H9 (cell line): ENCODE measurements around the gene P2RY12. TPM values are rescaled to one million over a fixed set of nuclear protein-coding genes. Genes with fewer than 3 reads are reported as not detected.

Experiments
- DNase-seq: peaks from one replicate; pipeline ENCODE4 v3.0.0-alpha.2; 2017
- H2AFZ ChIP-seq: one replicate; pipeline ENCODE4 v1.6.1; 2013; ENCODE audit warnings: mild to moderate bottlenecking, low read length, control low read depth, moderate library complexity
- H2AK5ac ChIP-seq: 2 replicates; pipeline ENCODE4 v1.6.1; 2013; ENCODE audit warnings: low read length, control low read depth, mixed read lengths; ENCODE audit not compliant: insufficient read length
- H2BK120ac ChIP-seq: one replicate; pipeline ENCODE4 v1.6.1; 2013; ENCODE audit warnings: low read depth, mild to moderate bottlenecking, low read length, control low read depth, inconsistent platforms; ENCODE audit not compliant: poor library complexity, severe bottlenecking
- H2BK12ac ChIP-seq: 2 replicates; pipeline ENCODE4 v1.6.1; 2013; ENCODE audit warnings: low read length, control low read depth, mixed read lengths, low read depth; ENCODE audit not compliant: insufficient read length
- H2BK15ac ChIP-seq: 2 replicates; pipeline ENCODE4 v1.6.1; 2013; ENCODE audit warnings: low read depth, low read length, control low read depth
- H2BK20ac ChIP-seq: one replicate; pipeline ENCODE4 v1.6.1; 2013; ENCODE audit warnings: low read depth, mild to moderate bottlenecking, low read length, control low read depth, inconsistent platforms; ENCODE audit not compliant: poor library complexity, severe bottlenecking
- H2BK5ac ChIP-seq: 2 replicates; pipeline ENCODE4 v1.6.1; 2013; ENCODE audit warnings: low read length, control low read depth, mixed read lengths; ENCODE audit not compliant: insufficient read length
- H3K14ac ChIP-seq: 2 replicates; pipeline ENCODE4 v1.6.1; 2013; ENCODE audit warnings: low read length, control low read depth; ENCODE audit not compliant: insufficient read depth
- H3K18ac ChIP-seq: 2 replicates; pipeline ENCODE4 v1.6.1; 2013; ENCODE audit warnings: low read depth, mild to moderate bottlenecking, mixed read lengths, low read length, control low read depth; ENCODE audit not compliant: insufficient read length
- H3K23ac ChIP-seq: 2 replicates; pipeline ENCODE4 v1.6.1; 2013; ENCODE audit warnings: low read length, control low read depth, mixed read lengths, low read depth; ENCODE audit not compliant: insufficient read length
- H3K23me2 ChIP-seq: 2 replicates; pipeline ENCODE4 v1.6.1; 2013; ENCODE audit warnings: low read depth, mild to moderate bottlenecking, mixed read lengths, low read length, control low read depth; ENCODE audit not compliant: insufficient read length, poor library complexity, severe bottlenecking
- H3K27ac ChIP-seq: 2 replicates; pipeline ENCODE4 v1.5.1; 2013; ENCODE audit warnings: low read length, control low read depth, mixed read lengths, low read depth; ENCODE audit not compliant: insufficient read length
- H3K27me3 ChIP-seq: 2 replicates; pipeline ENCODE4 v1.6.1; 2013; ENCODE audit warnings: low read length, control low read depth, inconsistent platforms; ENCODE audit not compliant: insufficient read depth
- H3K4ac ChIP-seq: 2 replicates; pipeline ENCODE4 v1.6.1; 2013; ENCODE audit warnings: low read depth, mild to moderate bottlenecking, control low read depth, inconsistent platforms, low read length, moderate library complexity
- H3K4me1 ChIP-seq: 2 replicates; pipeline ENCODE4 v1.6.1; 2013; ENCODE audit warnings: low read length, control low read depth, inconsistent platforms; ENCODE audit not compliant: insufficient read depth
- H3K4me2 ChIP-seq: 2 replicates; pipeline ENCODE4 v1.6.1; 2013; ENCODE audit warnings: low read length, control low read depth, mixed read lengths; ENCODE audit not compliant: insufficient read length, insufficient read depth
- H3K56ac ChIP-seq: 2 replicates; pipeline ENCODE4 v1.6.1; 2013; ENCODE audit warnings: low read depth, mild to moderate bottlenecking, mixed read lengths, low read length, control low read depth; ENCODE audit not compliant: insufficient read length
- H3K79me1 ChIP-seq: 2 replicates; pipeline ENCODE4 v1.6.1; 2013; ENCODE audit warnings: low read depth, mild to moderate bottlenecking, moderate library complexity, low read length, control low read depth, inconsistent platforms; ENCODE audit not compliant: insufficient read depth, poor library complexity, severe bottlenecking
- H3K79me2 ChIP-seq: 2 replicates; pipeline ENCODE4 v1.6.1; 2013; ENCODE audit warnings: low read length, control low read depth, inconsistent platforms; ENCODE audit not compliant: insufficient read depth
- H3K9ac ChIP-seq: 2 replicates; pipeline ENCODE4 v1.6.1; 2013; ENCODE audit warnings: low read length, control low read depth, mixed read lengths; ENCODE audit not compliant: insufficient read length; ENCODE audit errors: extremely low read depth
- H3K9me3 ChIP-seq: one replicate; pipeline ENCODE4 v1.6.1; 2013; ENCODE audit warnings: low read depth, low read length, inconsistent platforms; ENCODE audit not compliant: control insufficient read depth
- H3T11ph ChIP-seq: one replicate; pipeline ENCODE4 v1.6.1; 2013; ENCODE audit warnings: mild to moderate bottlenecking, low read length, control low read depth, inconsistent platforms
- H4K20me1 ChIP-seq: one replicate; pipeline ENCODE4 v1.6.1; 2013; ENCODE audit not compliant: control insufficient read depth, insufficient read length, insufficient read depth
- H4K5ac ChIP-seq: 2 replicates; pipeline ENCODE4 v1.6.1; 2013; ENCODE audit warnings: low read depth, mild to moderate bottlenecking, mixed read lengths, low read length, control low read depth; ENCODE audit not compliant: insufficient read length
- H4K8ac ChIP-seq: replicated peaks from 2 replicates; pipeline ENCODE4 v1.6.1; 2013; ENCODE audit warnings: low read length, control low read depth, mixed read lengths, low read depth; ENCODE audit not compliant: insufficient read length
- H4K91ac ChIP-seq: 2 replicates; pipeline ENCODE4 v1.6.1; 2013; ENCODE audit warnings: low read depth, mild to moderate bottlenecking, moderate library complexity, mixed read lengths, low read length, control low read depth; ENCODE audit not compliant: insufficient read length
- H3K27ac Mint-ChIP-seq, 3 experiments: 2 replicates in 2 of 3; 3 replicates in 1 of 3; pipeline ENCODE4 v1.8.0; 2020 to 2021; ENCODE audit warnings: mixed read lengths in 3 of 3, mild to moderate bottlenecking in 1 of 3, moderate library complexity in 1 of 3
- H3K27me3 Mint-ChIP-seq: 2 replicates; pipeline ENCODE4 v1.8.0; 2021; ENCODE audit warnings: low read depth, mild to moderate bottlenecking, moderate library complexity, mixed read lengths
- H3K36me3 Mint-ChIP-seq, 3 experiments: 2 replicates in 2 of 3; 3 replicates in 1 of 3; pipeline ENCODE4 v1.8.0; 2020 to 2021; ENCODE audit warnings: low read depth in 3 of 3, mixed read lengths in 3 of 3; ENCODE audit not compliant: insufficient read depth in 1 of 3
- H3K4me1 Mint-ChIP-seq, 2 experiments: 2 replicates each; pipeline ENCODE4 v1.8.0; 2020; ENCODE audit warnings: mixed read lengths in 2 of 2
- H3K4me3 Mint-ChIP-seq, 2 experiments: 2 replicates in 1 of 2; 3 replicates in 1 of 2; pipeline ENCODE4 v1.8.0; 2020 to 2021; ENCODE audit warnings: mild to moderate bottlenecking in 2 of 2, mixed read lengths in 2 of 2, moderate library complexity in 1 of 2
- H3K9me3 Mint-ChIP-seq, 2 experiments: 2 replicates in 1 of 2; 3 replicates in 1 of 2; pipeline ENCODE4 v1.8.0; 2020; ENCODE audit warnings: mild to moderate bottlenecking in 2 of 2, mixed read lengths in 2 of 2, moderate library complexity in 1 of 2
- CTCF ChIP-seq: fragments of 200-600 bp; sonication (generic); conservative IDR thresholded peaks from 3 replicates; pipeline ENCODE4 v1.8.0; 2021; ENCODE audit warnings: antibody characterized with exemption, mild to moderate bottlenecking
- WGBS: extraction: QIAGEN DNeasy Blood & Tissue Kit; methylation state at CpG from one replicate; pipeline ENCODE4 v1.1.7; 2013; ENCODE audit warnings: missing lambda C conversion rate, low lambda C conversion rate, mixed read lengths; ENCODE audit not compliant: insufficient read length; ENCODE audit errors: extremely low coverage; 5-methylcytosine and 5-hydroxymethylcytosine counted together
- total RNA-seq: library from RNA; stranded (reverse); gene quantifications from 2 replicates; pipeline ENCODE4 v1.2.1, GENCODE V29; 2021

The P2RY12 gene
- total RNA-seq, 1 experiment from 2014 or later, result not detected

DNA sequence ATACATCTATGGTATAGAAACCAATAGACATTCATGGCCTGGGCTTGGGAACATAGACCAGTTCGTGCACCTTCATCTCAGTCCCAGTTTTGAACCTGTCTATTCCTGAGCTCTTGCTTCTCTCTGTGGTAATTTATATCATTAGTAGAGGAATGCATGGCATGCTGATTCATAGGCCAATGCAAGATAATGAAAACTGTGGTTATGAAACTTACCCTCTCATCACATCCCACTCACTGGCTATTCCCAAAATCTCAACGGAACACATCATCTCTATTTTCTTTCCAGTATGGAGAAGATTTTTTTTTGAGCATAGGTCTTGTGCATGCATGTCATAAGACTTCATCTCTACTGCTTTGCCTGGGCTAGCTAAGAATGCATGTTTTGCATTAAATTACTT, 18.7 kb upstream of the P2RY12 start:
- Histone ChIP-seq H3K9ac (no peak overlapping the region), H3K14ac (no peak overlapping the region), H3K23me2 (no peaks in the 10 kb centered on the region), H2BK120ac (no peak overlapping the region), H3K18ac (no peak overlapping the region), H3K9me3 (no peaks in the 10 kb centered on the region), H2BK5ac (no peak overlapping the region), H2AFZ (no peak overlapping the region), H3K56ac (no peak overlapping the region), H4K91ac (no peak overlapping the region), H4K8ac (no peak overlapping the region), H3K23ac (no peak overlapping the region), H2AK5ac (no peak overlapping the region), H3K27ac (no peak overlapping the region), H3T11ph (no peak overlapping the region), H3K79me1 (no peaks in the 10 kb centered on the region), H3K4ac (no peak overlapping the region), H3K4me2 (no peak overlapping the region), H2BK20ac (no peak overlapping the region), H3K27me3 (no peaks in the 10 kb centered on the region), H4K20me1 (no peaks in the 10 kb centered on the region), H2BK15ac (no peak overlapping the region), H3K79me2 (no peaks in the 10 kb centered on the region), H4K5ac (no peak overlapping the region), H3K4me1 (no peaks in the 10 kb centered on the region), H2BK12ac (no peak overlapping the region)
- Mint-ChIP-seq H3K27me3 (no peaks in the 10 kb centered on the region), H3K36me3 (peaks cover 0 to under 1% (median 0%) of the 10 kb centered on the region in 3 experiments; a peak in 1 of 7 replicates), H3K4me3 (no peak overlapping the region), H3K27ac (no peak overlapping the region), H3K4me1 (peaks cover 11 to 13% of the 10 kb centered on the region in 2 experiments), H3K9me3 (no peaks in the 10 kb centered on the region)
- WGBS, result no CpG with 5 or more reads among the region's 2 CpGs
- DNase-seq, result no peak
- no peak for TF ChIP-seq CTCF
